HL-60 (cell line): ENCODE data around the gene MCF2L2.

Experiments
- DNase-seq, 2 experiments: peaks; one replicate each; pipeline ENCODE4 v3.0.0-alpha.2; 2010 to 2020; ENCODE audit warnings: low read depth in 1 of 2, low spot score in 1 of 2
- H3K27ac ChIP-seq: fragments of 250-450 bp; sonication (Bioruptor Pico); replicated peaks from 2 replicates; pipeline ENCODE4 v1.5.1; 2020; ENCODE audit warnings: mild to moderate bottlenecking, moderate library complexity
- H3K27me3 ChIP-seq: fragments of 250-450 bp; sonication (Bioruptor Pico); 2 replicates; pipeline ENCODE4 v1.5.1; 2021; ENCODE audit warnings: mild to moderate bottlenecking, moderate library complexity; ENCODE audit not compliant: insufficient read depth, poor library complexity, severe bottlenecking
- H3K4me3 ChIP-seq: replicated peaks from 2 replicates; pipeline ENCODE4 v1.5.1; 2011; ENCODE audit warnings: mild to moderate bottlenecking, control low read depth, low read length; ENCODE audit not compliant: insufficient read depth
- GABPA ChIP-seq: IDR thresholded peaks from 2 replicates; pipeline ENCODE4 v1.6.1; 2012; ENCODE audit warnings: low read depth
- POLR2AphosphoS5 ChIP-seq: IDR thresholded peaks from 2 replicates; pipeline ENCODE4 v1.6.1; 2012; ENCODE audit warnings: low read depth
- SPI1 ChIP-seq: IDR thresholded peaks from 2 replicates; pipeline ENCODE4 v1.6.1; 2012; ENCODE audit warnings: low read depth, mild to moderate bottlenecking, borderline replicate concordance
- TF ChIP-seq, protein P1 (sequence below): IDR thresholded peaks from 2 replicates; pipeline ENCODE4 v1.6.1; 2012; ENCODE audit warnings: low read depth; ENCODE audit not compliant: insufficient replicate concordance
- TF ChIP-seq, protein P2 (sequence below): IDR thresholded peaks from one replicate; pipeline ENCODE4 v1.5.1; 2011; ENCODE audit warnings: low read length, control low read depth, inconsistent platforms; ENCODE audit not compliant: insufficient read depth

The MCF2L2 gene

DNA sequence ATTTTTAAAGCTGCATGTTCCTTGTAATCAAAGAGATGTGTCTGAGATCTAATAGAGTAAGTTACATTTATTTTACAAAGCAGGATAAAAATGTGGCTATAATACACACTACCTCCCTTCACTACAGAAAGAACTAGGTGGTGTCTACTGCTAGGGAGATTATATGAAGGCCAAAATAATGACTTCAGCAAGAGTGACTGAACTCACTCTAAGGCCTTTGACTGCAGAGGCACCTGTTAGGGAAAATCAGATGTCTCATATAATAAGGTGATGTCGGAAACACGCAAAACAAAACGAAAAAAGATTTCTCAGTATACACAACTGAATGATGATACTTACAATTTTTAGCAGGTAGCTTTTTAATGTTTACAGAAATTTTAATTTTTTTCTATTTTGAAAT lies 156.3 kb downstream of the MCF2L2 start:
- Histone ChIP-seq H3K4me3 (no peak overlapping the region), H3K27ac (no peak overlapping the region), H3K27me3 (no peaks in the 10 kb centered on the region)
- no peak for DNase-seq
- TF ChIP-seq, protein P1, sequence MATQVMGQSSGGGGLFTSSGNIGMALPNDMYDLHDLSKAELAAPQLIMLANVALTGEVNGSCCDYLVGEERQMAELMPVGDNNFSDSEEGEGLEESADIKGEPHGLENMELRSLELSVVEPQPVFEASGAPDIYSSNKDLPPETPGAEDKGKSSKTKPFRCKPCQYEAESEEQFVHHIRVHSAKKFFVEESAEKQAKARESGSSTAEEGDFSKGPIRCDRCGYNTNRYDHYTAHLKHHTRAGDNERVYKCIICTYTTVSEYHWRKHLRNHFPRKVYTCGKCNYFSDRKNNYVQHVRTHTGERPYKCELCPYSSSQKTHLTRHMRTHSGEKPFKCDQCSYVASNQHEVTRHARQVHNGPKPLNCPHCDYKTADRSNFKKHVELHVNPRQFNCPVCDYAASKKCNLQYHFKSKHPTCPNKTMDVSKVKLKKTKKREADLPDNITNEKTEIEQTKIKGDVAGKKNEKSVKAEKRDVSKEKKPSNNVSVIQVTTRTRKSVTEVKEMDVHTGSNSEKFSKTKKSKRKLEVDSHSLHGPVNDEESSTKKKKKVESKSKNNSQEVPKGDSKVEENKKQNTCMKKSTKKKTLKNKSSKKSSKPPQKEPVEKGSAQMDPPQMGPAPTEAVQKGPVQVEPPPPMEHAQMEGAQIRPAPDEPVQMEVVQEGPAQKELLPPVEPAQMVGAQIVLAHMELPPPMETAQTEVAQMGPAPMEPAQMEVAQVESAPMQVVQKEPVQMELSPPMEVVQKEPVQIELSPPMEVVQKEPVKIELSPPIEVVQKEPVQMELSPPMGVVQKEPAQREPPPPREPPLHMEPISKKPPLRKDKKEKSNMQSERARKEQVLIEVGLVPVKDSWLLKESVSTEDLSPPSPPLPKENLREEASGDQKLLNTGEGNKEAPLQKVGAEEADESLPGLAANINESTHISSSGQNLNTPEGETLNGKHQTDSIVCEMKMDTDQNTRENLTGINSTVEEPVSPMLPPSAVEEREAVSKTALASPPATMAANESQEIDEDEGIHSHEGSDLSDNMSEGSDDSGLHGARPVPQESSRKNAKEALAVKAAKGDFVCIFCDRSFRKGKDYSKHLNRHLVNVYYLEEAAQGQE = no peak
- TF ChIP-seq GABPA (no peak), POLR2AphosphoS5 (no peak), SPI1 (no peak)
- TF ChIP-seq, protein P2, sequence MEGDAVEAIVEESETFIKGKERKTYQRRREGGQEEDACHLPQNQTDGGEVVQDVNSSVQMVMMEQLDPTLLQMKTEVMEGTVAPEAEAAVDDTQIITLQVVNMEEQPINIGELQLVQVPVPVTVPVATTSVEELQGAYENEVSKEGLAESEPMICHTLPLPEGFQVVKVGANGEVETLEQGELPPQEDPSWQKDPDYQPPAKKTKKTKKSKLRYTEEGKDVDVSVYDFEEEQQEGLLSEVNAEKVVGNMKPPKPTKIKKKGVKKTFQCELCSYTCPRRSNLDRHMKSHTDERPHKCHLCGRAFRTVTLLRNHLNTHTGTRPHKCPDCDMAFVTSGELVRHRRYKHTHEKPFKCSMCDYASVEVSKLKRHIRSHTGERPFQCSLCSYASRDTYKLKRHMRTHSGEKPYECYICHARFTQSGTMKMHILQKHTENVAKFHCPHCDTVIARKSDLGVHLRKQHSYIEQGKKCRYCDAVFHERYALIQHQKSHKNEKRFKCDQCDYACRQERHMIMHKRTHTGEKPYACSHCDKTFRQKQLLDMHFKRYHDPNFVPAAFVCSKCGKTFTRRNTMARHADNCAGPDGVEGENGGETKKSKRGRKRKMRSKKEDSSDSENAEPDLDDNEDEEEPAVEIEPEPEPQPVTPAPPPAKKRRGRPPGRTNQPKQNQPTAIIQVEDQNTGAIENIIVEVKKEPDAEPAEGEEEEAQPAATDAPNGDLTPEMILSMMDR = no peak

DNA sequence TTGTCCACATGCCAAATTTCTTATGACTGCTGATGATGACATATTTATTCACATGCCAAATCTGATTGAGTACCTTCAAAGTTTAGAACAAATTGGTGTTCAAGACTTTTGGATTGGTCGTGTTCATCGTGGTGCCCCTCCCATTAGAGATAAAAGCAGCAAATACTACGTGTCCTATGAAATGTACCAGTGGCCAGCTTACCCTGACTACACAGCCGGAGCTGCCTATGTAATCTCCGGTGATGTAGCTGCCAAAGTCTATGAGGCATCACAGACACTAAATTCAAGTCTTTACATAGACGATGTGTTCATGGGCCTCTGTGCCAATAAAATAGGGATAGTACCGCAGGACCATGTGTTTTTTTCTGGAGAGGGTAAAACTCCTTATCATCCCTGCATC lies 158.1 kb downstream of the MCF2L2 start:
- no peak for DNase-seq
- TF ChIP-seq, protein P2 = no peak
- TF ChIP-seq SPI1 (no peak), GABPA (no peak)
- TF ChIP-seq, protein P1 = no peak
- H3K4me3 ChIP-seq = no peak overlapping the region
- no peaks in the 10 kb centered on the region for H3K27me3 ChIP-seq
- H3K27ac ChIP-seq = no peak overlapping the region

DNA sequence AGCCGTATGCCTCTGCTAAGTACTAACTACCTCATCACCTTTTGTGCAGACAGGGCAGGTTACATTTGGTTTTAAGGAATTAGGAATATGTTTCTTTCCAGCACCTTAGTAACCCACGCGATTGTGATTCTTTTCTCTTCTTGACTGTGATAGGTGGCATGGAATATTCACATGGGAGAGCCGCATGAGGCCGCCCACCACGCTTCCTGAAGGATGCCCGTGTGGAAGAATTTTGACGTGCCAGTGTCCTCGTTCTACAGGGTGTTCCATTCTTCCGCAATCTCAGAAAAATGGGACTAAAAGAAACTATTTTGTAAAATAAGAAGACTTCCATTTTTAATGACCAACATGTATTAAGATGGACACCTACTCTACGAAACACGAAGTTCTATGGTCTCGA lies 159.1 kb downstream of the MCF2L2 start:
- no peak overlapping the region for H3K27ac ChIP-seq
- TF ChIP-seq SPI1 (no peak), GABPA (no peak), POLR2AphosphoS5 (no peak)
- TF ChIP-seq, protein P2 = no peak
- TF ChIP-seq, protein P1 = no peak
- no peak overlapping the region for H3K4me3 ChIP-seq
- H3K27me3 ChIP-seq = no peaks in the 10 kb centered on the region
- DNase-seq = no peak
